GM23338 (cell line): Measurements from ENCODE around the gene S100A8. TPM values are rescaled to one million over a fixed set of nuclear protein-coding genes. Genes with fewer than 3 reads are reported as not detected.

ENCODE experiments used
- ATAC-seq: fragments of 200-7000 bp; cut with Tn5 transposase; 3 replicates; pipeline ENCODE4 v1.9.1; 2020
- DNase-seq: peaks from one replicate; pipeline ENCODE4 v3.0.0-alpha.2; 2015; ENCODE audit warnings: low spot score
- H2AFZ ChIP-seq: fragments of 200-600 bp; sonication (generic); 2 replicates; pipeline ENCODE4 v1.8.0; 2016; ENCODE audit warnings: antibody characterized with exemption, mild to moderate bottlenecking, moderate library complexity
- H3F3A ChIP-seq: fragments of 200-600 bp; sonication (generic); replicated peaks from 2 replicates; pipeline ENCODE4 v1.8.0; 2017; ENCODE audit warnings: antibody characterized with exemption, mixed run types, low read depth
- H3K27ac ChIP-seq: fragments of 200-600 bp; sonication (generic); 2 replicates; pipeline ENCODE4 v1.6.1; 2016; ENCODE audit warnings: low read depth
- H3K27me3 ChIP-seq: fragments of 200-600 bp; sonication (generic); 2 replicates; pipeline ENCODE4 v1.8.0; 2016; ENCODE audit warnings: mild to moderate bottlenecking, mixed run types, moderate library complexity; ENCODE audit not compliant: insufficient read depth
- H3K36me3 ChIP-seq: fragments of 200-600 bp; sonication (generic); 2 replicates; pipeline ENCODE4 v1.8.0; 2016; ENCODE audit warnings: mild to moderate bottlenecking; ENCODE audit not compliant: insufficient read depth
- H3K4me1 ChIP-seq: fragments of 200-600 bp; sonication (generic); 2 replicates; pipeline ENCODE4 v1.8.0; 2016; ENCODE audit warnings: mild to moderate bottlenecking, moderate library complexity; ENCODE audit not compliant: insufficient read depth
- H3K4me2 ChIP-seq: fragments of 200-600 bp; sonication (generic); 2 replicates; pipeline ENCODE4 v1.7.1; 2017; ENCODE audit warnings: mixed run types
- H3K4me3 ChIP-seq: fragments of 200-600 bp; sonication (generic); 2 replicates; pipeline ENCODE4 v1.6.1; 2016; ENCODE audit warnings: mixed run types
- H3K79me2 ChIP-seq: fragments of 200-600 bp; sonication (generic); replicated peaks from 2 replicates; pipeline ENCODE4 v1.8.0; 2017; ENCODE audit warnings: mild to moderate bottlenecking; ENCODE audit not compliant: insufficient read depth
- H3K9me2 ChIP-seq: fragments of 200-600 bp; sonication (generic); 2 replicates; pipeline ENCODE4 v1.8.0; 2017; ENCODE audit not compliant: insufficient read depth
- H4K20me1 ChIP-seq: fragments of 200-600 bp; sonication (generic); replicated peaks from 2 replicates; pipeline ENCODE4 v1.8.0; 2017; ENCODE audit warnings: mild to moderate bottlenecking; ENCODE audit not compliant: insufficient read depth
- H3K27ac Mint-ChIP-seq: 2 replicates; pipeline ENCODE4 v1.8.0; 2020; ENCODE audit warnings: inconsistent platforms, mild to moderate bottlenecking, moderate library complexity, mixed read lengths
- H3K27me3 Mint-ChIP-seq: 3 replicates; pipeline ENCODE4 v1.8.0; 2022; ENCODE audit warnings: low read depth, mild to moderate bottlenecking, moderate library complexity, mixed read lengths, inconsistent platforms; ENCODE audit not compliant: insufficient read depth, poor library complexity
- H3K36me3 Mint-ChIP-seq: 3 replicates; pipeline ENCODE4 v1.8.0; 2021; ENCODE audit warnings: low read depth, mild to moderate bottlenecking, inconsistent platforms, moderate library complexity, mixed read lengths
- H3K4me1 Mint-ChIP-seq: 3 replicates; pipeline ENCODE4 v1.8.0; 2020; ENCODE audit warnings: mild to moderate bottlenecking, inconsistent platforms, mixed read lengths
- H3K4me3 Mint-ChIP-seq: 3 replicates; pipeline ENCODE4 v1.8.0; 2021; ENCODE audit warnings: moderate library complexity, mild to moderate bottlenecking, inconsistent platforms, mixed read lengths
- H3K9me3 Mint-ChIP-seq: 3 replicates; pipeline ENCODE4 v1.8.0; 2020; ENCODE audit warnings: moderate library complexity, mild to moderate bottlenecking, inconsistent platforms, mixed read lengths
- CREB1 ChIP-seq: fragments of 250-450 bp; sonication (Bioruptor Pico); IDR thresholded peaks from 2 replicates; pipeline ENCODE4 v1.5.0; 2020; ENCODE audit warnings: low read depth, mild to moderate bottlenecking, moderate library complexity
- CTCF ChIP-seq, 2 experiments: fragments of 200-600 bp in 1 of 2; sonication (generic) in 1 of 2; conservative IDR thresholded peaks; 2 replicates each; pipeline versions ENCODE4 v1.5.1 to v1.6.1; 2016 to 2017; ENCODE audit warnings: antibody characterized with exemption in 2 of 2, low read depth in 2 of 2, mild to moderate bottlenecking in 2 of 2, moderate library complexity in 1 of 2
- EZH2 ChIP-seq: fragments of 200-600 bp; sonication (generic); IDR thresholded peaks from one replicate; pipeline ENCODE4 v1.8.0; 2017; ENCODE audit warnings: antibody characterized with exemption, mild to moderate bottlenecking, low read depth; ENCODE audit not compliant: unreplicated experiment
- EZH2phosphoT487 ChIP-seq: fragments of 200-600 bp; sonication (generic); IDR thresholded peaks from one replicate; pipeline ENCODE4 v1.8.1; 2018; ENCODE audit warnings: antibody characterized with exemption; ENCODE audit not compliant: unreplicated experiment
- NANOG ChIP-seq: IDR thresholded peaks from 2 replicates; pipeline ENCODE4 v1.6.1; 2016; ENCODE audit warnings: antibody characterized with exemption, borderline replicate concordance
- POLR2AphosphoS5 ChIP-seq: IDR thresholded peaks from 2 replicates; pipeline ENCODE4 v1.6.1; 2016; ENCODE audit warnings: antibody characterized with exemption, low read depth
- REST ChIP-seq: IDR thresholded peaks from one replicate; pipeline ENCODE4 v1.6.1; 2018; ENCODE audit warnings: antibody characterized with exemption; ENCODE audit not compliant: unreplicated experiment
- STAT1 ChIP-seq: IDR thresholded peaks from one replicate; pipeline ENCODE4 v1.6.1; 2016; ENCODE audit warnings: antibody characterized with exemption; ENCODE audit not compliant: unreplicated experiment
- ZNF114 ChIP-seq: fragments of 250-450 bp; sonication (Bioruptor Pico); IDR thresholded peaks from 2 replicates; pipeline ENCODE4 v1.5.0; 2020; ENCODE audit warnings: mild to moderate bottlenecking, moderate library complexity
- ZNF331 ChIP-seq: fragments of 250-450 bp; sonication (Bioruptor Pico); IDR thresholded peaks from 2 replicates; pipeline ENCODE4 v1.5.0; 2020; ENCODE audit warnings: low read depth, mild to moderate bottlenecking, moderate library complexity
- polyA plus RNA-seq: library from polyadenylated mRNA; unstranded; fragments of >200 nt; fragmentation: Nextera tagmentation; extraction: Ambion mirVana; gene quantifications from 2 replicates; pipeline ENCODE4 v1.2.1, GENCODE V29; 2016
- total RNA-seq: library from RNA; depleted of rRNA; stranded (reverse); fragments of >200 nt; shearing (Covaris generic); gene quantifications from 2 replicates; pipeline ENCODE4 v1.2.3, GENCODE V29; 2014

Gene S100A8
- total and polyA plus RNA-seq, 2 experiments from 2014 or later: not detected

- H3K27ac ChIP-seq: no peak overlapping the region
- Mint-ChIP-seq H3K27me3 (no peaks in the 10 kb centered on the region), H3K36me3 (no peaks in the 10 kb centered on the region), H3K9me3 (no peaks in the 10 kb centered on the region), H3K27ac (no peak overlapping the region), H3K4me1 (peaks cover 2% of the 10 kb centered on the region; the same call in 1 of the 3 replicates), H3K4me3 (no peak overlapping the region)
- no peaks in the 10 kb centered on the region for H3K79me2 ChIP-seq
- H2AFZ ChIP-seq: no peak overlapping the region
- TF ChIP-seq ZNF114 (CRISPR knock-in tag) (no peak), CTCF (conservative IDR thresholded peaks at IDR 0.05; ENCODE audit: low read depth in 2 of 2) (no peak), NANOG (no peak), EZH2phosphoT487 (no peak), STAT1 (no peak), POLR2AphosphoS5 (no peak)
- H3K4me2 ChIP-seq: no peak overlapping the region
- H4K20me1 ChIP-seq: no peaks in the 10 kb centered on the region
- 0 out of 2 replicates have a peak, but pooled peaks cover 3% of the 10 kb centered on the region for H3K9me2 ChIP-seq
- DNase-seq: no peak
- ATAC-seq: no peak
- no peak overlapping the region for H3K4me3 ChIP-seq
- no peaks in the 10 kb centered on the region for H3K36me3 ChIP-seq
- no peaks in the 10 kb centered on the region for H3K27me3 ChIP-seq
- H3K4me1 ChIP-seq: no peaks in the 10 kb centered on the region
- no peaks in the 10 kb centered on the region for H3F3A ChIP-seq
Measured at GRCh38 chr1:153389401-153389800, 1.5 kb downstream of the S100A8 start.

GRCh38 chr1:153387785-153388184 is 3.1 kb downstream of the S100A8 start:
- H3K27ac Mint-ChIP-seq: no peak overlapping the region
- H3K4me2 ChIP-seq: no peak overlapping the region
- no peak overlapping the region for H2AFZ ChIP-seq
- no peak overlapping the region for H3K27ac ChIP-seq
- DNase-seq (no peak), ATAC-seq (no peak)
- no peaks in the 10 kb centered on the region for H3K27me3 Mint-ChIP-seq
- H3K36me3 Mint-ChIP-seq: no peaks in the 10 kb centered on the region
- H3K79me2 ChIP-seq: no peaks in the 10 kb centered on the region
- H3K4me1 Mint-ChIP-seq: no peaks in the 10 kb centered on the region
- 0 out of 2 replicates have a peak, but pooled peaks cover 3% of the 10 kb centered on the region for H3K9me2 ChIP-seq
- no peaks in the 10 kb centered on the region for H3K36me3 ChIP-seq
- H3K27me3 ChIP-seq: no peaks in the 10 kb centered on the region
- H3F3A ChIP-seq: no peaks in the 10 kb centered on the region
- no peaks in the 10 kb centered on the region for H3K9me3 Mint-ChIP-seq
- no peak for TF ChIP-seq EZH2
- TF ChIP-seq NANOG: no peak
- no peak for TF ChIP-seq CREB1
- no peak for TF ChIP-seq REST
- no peak for TF ChIP-seq ZNF331 (CRISPR knock-in tag)
- H3K4me3 ChIP-seq: no peak overlapping the region
- H4K20me1 ChIP-seq: no peaks in the 10 kb centered on the region
- no peak overlapping the region for H3K4me3 Mint-ChIP-seq
- no peaks in the 10 kb centered on the region for H3K4me1 ChIP-seq
